Stimulated activated CD8-positive, alpha-beta memory T cell treated with anti-CD3 and anti-CD28 coated beads, Interleukin-4, amount 100 ng/mL, for 48 hours (primary cell): ENCODE results near the gene CDK5RAP3.
"Not testable (repeated sequence)": the region's sequence is repeated elsewhere in the genome, so short reads cannot be mapped to it uniquely, and the experiment has no call there.

Source experiments
- DNase-seq: peaks from one replicate; pipeline ENCODE4 v3.0.0-alpha.2; 2020

The CDK5RAP3 gene

DNA sequence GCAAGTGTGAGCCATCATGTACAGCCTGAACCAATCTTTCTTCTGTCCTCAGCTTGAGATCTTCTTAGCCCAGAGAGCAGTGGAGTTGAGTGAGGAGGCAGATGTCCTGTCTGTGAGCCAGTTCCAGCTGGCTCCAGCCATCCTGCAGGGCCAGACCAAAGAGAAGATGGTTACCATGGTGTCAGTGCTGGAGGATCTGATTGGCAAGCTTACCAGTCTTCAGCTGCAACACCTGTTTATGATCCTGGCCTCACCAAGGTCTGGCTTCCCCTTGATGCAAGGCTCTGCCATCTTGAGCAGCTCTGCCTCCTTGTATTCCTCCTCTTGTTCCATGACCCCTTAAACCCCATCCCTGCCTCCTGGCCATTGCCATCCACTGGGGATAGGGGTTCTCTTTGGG lies 9.6 kb downstream of the CDK5RAP3 start:
- no peak for DNase-seq

DNA sequence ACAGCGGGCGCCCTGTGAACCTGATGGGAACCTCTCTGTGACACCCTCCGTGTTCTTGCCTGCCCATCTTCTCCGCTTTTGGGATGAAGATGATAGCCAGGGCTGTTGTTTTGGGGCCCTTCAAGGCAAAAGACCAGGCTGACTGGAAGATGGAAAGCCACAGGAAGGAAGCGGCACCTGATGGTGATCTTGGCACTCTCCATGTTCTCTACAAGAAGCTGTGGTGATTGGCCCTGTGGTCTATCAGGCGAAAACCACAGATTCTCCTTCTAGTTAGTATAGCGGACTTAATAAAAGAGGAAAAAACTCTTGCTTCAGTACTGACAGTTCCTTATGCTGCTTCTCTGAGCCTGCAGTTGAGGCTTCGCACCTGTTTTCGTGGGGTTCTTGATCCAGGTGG lies 10.5 kb downstream of the CDK5RAP3 start:
- DNase-seq: no peak

DNA sequence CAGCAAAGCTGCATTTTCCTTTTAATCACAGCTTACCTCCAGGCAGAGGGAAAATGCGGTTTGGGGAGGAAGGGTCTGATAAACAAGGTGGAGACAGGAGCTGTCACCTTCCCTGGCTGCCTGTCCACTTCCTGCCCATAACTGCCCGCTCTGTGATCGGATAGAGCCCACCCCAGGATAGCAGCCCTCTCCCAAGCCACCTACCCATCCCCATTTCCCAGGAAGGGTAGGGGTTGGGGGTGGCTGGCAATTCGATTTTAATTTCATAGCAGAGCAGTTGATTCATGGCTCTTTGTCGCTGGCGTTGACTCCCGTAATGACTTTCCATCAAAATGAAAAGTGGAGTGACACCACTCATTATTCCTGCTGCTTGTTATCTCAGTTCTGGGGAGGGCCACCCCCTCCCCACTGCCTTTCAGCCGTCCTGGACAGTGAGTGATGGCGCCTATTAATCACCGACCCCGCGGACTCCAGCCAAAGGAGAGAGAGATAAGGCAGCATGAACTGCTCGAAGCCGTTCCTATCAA lies 11.2 kb downstream of the CDK5RAP3 start:
- no peak for DNase-seq

DNA sequence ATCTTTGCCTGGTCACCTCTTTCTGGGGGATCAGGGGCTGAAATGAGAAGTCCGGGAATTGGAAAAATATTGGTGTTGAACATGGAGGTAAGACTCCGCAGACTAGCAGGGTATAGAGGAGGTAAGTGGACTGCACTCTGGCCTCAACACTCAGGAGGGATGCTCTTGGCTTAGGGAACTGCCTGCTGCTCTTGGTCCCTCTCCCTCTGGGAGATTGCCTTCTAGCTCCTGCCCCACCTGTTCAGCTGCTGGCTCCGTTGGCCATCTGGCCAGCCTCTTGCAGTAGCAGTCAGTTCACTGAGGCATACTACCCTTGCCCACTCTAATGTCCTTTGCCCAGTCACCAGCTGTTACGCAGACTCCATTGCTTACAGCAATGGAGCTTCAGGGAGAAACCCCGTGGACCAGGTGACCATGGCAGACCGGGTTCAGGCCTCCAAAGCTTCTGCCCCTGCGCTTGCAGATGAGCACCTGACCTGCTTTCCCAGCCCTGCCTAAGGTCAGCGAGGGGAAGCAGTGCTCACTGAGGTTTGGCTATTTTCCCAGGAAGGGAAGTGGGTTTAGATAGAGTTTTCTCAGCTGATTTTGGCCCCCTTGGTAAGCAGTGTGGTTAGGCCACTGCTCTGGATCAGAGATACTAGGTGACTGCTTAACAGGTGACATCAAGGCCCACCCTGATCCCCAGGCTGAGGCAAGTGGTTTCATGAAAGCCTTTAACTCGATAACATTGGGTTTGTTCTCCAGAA lies 11.9 kb downstream of the CDK5RAP3 start:
- DNase-seq: no peak

GRCh38 chr17:47983492-47984223 lies 12.7 kb downstream of the CDK5RAP3 start:
- DNase-seq: no peak

DNA sequence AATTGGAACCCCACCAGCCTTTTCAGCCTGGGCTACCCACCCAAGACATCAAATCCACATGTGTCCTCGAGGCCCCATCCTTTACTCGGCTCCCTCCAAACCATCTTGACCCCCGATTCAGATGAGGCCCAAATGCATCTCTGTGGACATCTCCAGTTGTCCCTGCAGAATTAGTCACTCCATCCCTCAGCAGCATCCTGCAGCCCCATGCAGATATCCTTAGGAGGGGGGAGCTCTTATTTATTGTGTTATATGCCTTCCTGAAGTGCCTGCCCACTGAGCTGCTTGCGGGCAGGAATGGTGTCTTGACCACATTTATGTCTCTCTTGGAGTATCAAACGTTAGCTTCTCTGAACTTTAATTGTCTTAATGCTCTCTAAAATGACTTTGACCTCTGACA lies 15.6 kb downstream of the CDK5RAP3 start:
- no peak for DNase-seq

GRCh38 chr17:47987240-47987835 lies 16.4 kb downstream of the CDK5RAP3 start:
- DNase-seq: no peak

DNA sequence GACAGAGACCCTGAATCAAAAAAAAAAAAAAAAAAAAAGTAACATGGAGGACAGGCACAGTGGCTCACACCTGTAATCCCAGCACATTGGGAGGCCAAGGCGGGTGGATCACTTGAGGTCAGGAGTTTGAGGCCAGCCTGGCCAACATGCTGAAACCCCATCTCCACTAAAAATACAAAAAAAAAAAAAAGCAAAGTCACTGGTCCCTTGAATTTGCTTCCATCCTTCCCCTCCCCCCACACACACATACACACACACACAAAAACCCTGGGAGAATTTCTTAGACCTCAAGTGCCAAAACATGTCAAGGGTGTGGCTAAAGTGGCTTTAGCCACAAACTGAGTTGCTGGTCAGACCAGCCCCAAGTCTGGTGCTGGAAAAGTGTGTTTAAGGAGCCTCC lies 17.5 kb downstream of the CDK5RAP3 start:
- DNase-seq: not testable (repeated sequence)

GRCh38 chr17:47989159-47989558 lies 18.2 kb downstream of the CDK5RAP3 start:
- no peak for DNase-seq

DNA sequence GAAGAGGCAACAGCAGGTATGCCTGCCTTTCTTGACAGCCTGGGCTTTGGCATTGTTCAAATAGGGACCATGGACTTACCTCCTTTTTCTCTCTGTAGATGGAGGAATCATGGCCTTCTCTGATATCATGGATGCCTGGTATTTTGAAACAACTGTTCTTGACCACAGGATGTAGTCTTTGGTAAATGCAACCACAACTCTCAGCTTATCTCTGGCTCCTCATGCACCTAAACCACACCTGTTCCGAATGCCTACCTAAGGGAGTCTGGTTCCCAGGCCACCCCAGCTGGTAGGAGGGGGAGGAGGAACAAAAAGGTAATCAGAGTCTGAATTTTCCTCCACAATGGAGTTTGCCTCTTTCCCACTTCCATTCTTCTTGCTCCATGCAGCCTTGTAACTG lies 18.8 kb downstream of the CDK5RAP3 start:
- DNase-seq: no peak

GRCh38 chr17:47990962-47991731 lies 20.2 kb downstream of the CDK5RAP3 start:
- no peak for DNase-seq

GRCh38 chr17:47992216-47992615 lies 21.3 kb downstream of the CDK5RAP3 start:
- DNase-seq: no peak

GRCh38 chr17:47993031-47993564 lies 22.2 kb downstream of the CDK5RAP3 start:
- no peak for DNase-seq

- no peak for DNase-seq
Measured at GRCh38 chr17:47993964-47994363, 23.1 kb downstream of the CDK5RAP3 start.

GRCh38 chr17:47994724-47995123 lies 23.8 kb downstream of the CDK5RAP3 start:
- no peak for DNase-seq

DNA sequence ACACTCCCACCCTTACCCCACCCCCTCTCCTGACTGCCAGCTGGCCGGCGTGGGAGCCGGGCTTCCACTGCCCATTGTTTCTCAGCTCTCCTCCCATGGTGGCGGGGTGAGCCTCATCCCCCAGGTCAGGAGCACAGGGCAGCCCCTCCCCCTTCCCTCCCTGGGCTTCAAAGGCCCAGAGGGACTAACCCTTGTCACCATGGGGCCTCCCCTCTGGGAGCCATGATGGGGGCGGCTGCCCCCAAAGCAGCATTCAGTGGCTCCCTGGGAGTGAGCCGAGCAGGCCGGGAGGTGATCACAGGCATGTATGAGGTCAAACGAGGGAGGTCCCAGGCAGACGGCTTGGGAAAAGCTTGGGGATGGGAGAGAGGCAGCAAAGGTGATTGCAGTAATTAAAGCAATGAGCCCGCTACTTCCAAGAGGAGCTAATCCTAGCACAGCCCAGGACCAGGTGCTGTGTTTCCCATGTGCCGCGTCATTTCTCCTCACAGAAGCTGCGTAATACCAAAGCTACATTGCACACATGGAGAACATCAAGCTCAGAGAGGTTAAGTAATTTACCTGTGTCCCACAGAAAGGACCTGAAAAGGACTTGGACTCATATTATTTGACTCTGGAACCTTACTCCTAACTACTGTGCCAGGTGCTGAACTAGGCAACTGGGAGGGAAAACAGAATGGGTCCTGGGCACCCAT lies 24.5 kb downstream of the CDK5RAP3 start:
- DNase-seq: no peak

DNA sequence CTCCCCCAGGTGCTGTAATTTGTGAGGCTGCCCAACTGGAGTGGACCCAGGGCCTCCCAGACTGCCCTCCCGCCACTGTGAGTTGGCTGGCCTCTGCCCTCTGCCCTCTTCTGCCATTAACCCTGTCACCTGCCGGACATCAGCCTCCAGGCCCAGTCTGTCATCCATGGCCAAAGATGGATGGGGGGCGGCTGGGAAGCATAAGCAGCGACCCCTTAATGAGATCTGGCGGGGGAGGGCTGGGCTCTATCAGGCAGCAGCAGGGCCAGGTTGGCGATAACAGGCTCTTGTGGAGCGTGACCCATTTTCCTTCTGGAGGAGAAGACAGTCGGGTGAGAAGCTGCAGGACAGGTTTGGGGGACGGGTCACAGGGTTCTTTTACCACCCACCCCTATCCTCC lies 25.3 kb downstream of the CDK5RAP3 start:
- no peak for DNase-seq

DNA sequence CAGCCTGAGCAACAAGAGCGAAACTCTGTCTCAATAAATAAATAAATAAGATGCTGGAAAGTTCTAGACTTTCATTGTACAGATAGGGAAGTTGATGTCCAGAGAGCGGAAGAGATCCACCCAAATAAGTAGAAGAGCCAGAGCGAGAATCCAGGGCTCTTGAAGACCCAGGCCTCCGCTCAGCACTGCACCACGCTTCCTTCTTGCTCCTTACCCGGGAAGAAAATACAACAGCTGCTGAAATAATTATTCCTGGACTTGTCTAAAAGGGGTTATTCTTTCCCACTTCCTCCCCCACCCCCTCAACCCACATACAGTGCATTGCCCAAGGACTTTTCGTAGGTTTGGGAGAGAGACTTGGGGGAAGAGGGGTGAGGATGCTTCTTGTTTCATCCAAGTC lies 26.7 kb downstream of the CDK5RAP3 start:
- DNase-seq: no peak

- DNase-seq: no peak
Measured at GRCh38 chr17:47998044-47998443, 27.1 kb downstream of the CDK5RAP3 start.

- no peak for DNase-seq
Measured at GRCh38 chr17:47999582-47999981, 28.7 kb downstream of the CDK5RAP3 start.

GRCh38 chr17:48001197-48001596 lies 30.3 kb downstream of the CDK5RAP3 start:
- no peak for DNase-seq

DNA sequence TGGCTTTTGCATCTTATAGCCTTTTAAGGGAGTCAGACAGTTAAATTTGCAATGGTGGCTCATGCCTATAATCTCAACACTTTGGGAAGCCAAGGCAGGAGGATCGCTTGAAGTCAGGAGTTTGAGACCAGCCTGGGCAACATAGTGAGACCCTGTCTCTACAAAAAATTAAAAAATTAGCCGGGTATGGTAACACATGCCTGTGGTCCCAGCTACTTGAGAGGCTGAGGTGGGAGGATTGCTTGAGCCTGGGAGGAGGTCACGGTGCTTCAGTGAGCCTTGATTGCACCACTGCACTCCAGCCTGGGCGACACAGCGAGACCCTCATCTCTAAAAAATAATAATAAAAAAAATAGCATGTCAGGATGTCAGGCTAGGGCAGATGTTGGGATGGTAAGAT lies 30.7 kb downstream of the CDK5RAP3 start:
- DNase-seq: not testable (repeated sequence)
